ENCODE data around the gene BRD1. TPM values are rescaled to one million over a fixed set of nuclear protein-coding genes. Genes with fewer than 3 reads are reported as not detected.

BRD1 gene
- total and polyA plus RNA-seq, 9 of the 15 experiments (the other 6 are each of a cell fraction or from before 2014, with no cell fraction given): 0.42 to 17.6 (median 5.5) TPM

GRCh38 chr22:49792107-49792506, 35.6 kb downstream of the BRD1 start:
- no peaks in the 10 kb centered on the region for H3K9me3 ChIP-seq (replicated peaks; ENCODE audit: control insufficient read depth, insufficient read depth, low read depth, low read length)
- CTCF ChIA-PET (ENCODE audit: low intra/inter-chr PET ratio): no interaction called here
- intact Hi-C loops (cut with micrococcal nuclease) (no loop called here), in situ Hi-C loops (cut with MboI) (no loop called here)
- peaks cover 86% of the 10 kb centered on the region; the same call in 2 of the 3 replicates for H3K36me3 ChIP-seq (ENCODE audit: control insufficient read depth, insufficient read depth, low read length)
- DNase-seq (ENCODE audit: extremely low read depth in 1 of 4, low spot score in 3 of 4): no peak
- H3K4me2 ChIP-seq (ENCODE audit: insufficient read depth, low read length): no peak overlapping the region
- no TSS peak for BruUV-seq (replicated peaks)
- H3K79me2 ChIP-seq (ENCODE audit: control insufficient read depth, insufficient read depth, low read length): no peaks in the 10 kb centered on the region; the same call in 1 of the 3 replicates
- peaks cover 0 to 18% of the 10 kb centered on the region in 2 experiments; a peak in 2 of 5 replicates for H3K4me1 ChIP-seq (replicated peaks in 1 of 2; ENCODE audit: control insufficient read depth in 2 of 2, insufficient read depth in 2 of 2, low read length in 2 of 2)
- H3K9ac ChIP-seq (ENCODE audit: insufficient read depth in 1 of 2, low read depth in 2 of 2, low read length in 2 of 2): no peak overlapping the region
- H4K20me1 ChIP-seq (replicated peaks; ENCODE audit: control insufficient read depth, insufficient read depth, low read length): peaks cover 15% of the 10 kb centered on the region; the same call in 1 of the 2 replicates
- H3K27me3 ChIP-seq (ENCODE audit: control insufficient read depth in 2 of 2, insufficient read depth in 2 of 2, low read length in 2 of 2): no peaks in the 10 kb centered on the region
- no peak for FAIRE-seq
- no peak for ATAC-seq
- H3K27ac ChIP-seq (ENCODE audit: extremely low read depth, low read depth, low read length): no peak overlapping the region
- no peak overlapping the region for H2AFZ ChIP-seq (ENCODE audit: low read depth, low read length)
- H3K4me3 ChIP-seq: no peak overlapping the region
- no peaks in the 10 kb centered on the region for H3K9me1 ChIP-seq (ENCODE audit: control insufficient read depth, insufficient read depth, low read length)
- 90% methylated on average over 5 of the region's 10 CpGs for WGBS (ENCODE audit: insufficient coverage, low coverage, missing lambda C conversion rate)
- POLR2A ChIA-PET: interaction anchor here (1.1 to 1.2 kb wide), 2 partner anchors 9 to 14 kb away, joined by 3 read pairs; no protein-coding TSS in a partner anchor
- TF ChIP-seq GTF2F1 (IDR thresholded peaks at IDR 0.05; ENCODE audit: low read depth, low read length) (no peak), USF1 (CRISPR knock-in tag; IDR thresholded peaks at IDR 0.05) (no peak), ZNF717 (CRISPR knock-in tag; IDR thresholded peaks at IDR 0.05) (no peak), NEUROD1 (IDR thresholded peaks at IDR 0.05; ENCODE audit: borderline replicate concordance, low read depth, low read length, partially characterized antibody) (no peak), EGR1 (conservative IDR thresholded peaks at IDR 0.05) (no peak), ZZZ3 (IDR thresholded peaks at IDR 0.05) (no peak), GTF2A2 (tag; IDR thresholded peaks at IDR 0.05) (no peak), HDAC1 (IDR thresholded peaks at IDR 0.05) (no peak), ZNF707 (CRISPR knock-in tag; conservative IDR thresholded peaks at IDR 0.05) (no peak), NR2C1 (IDR thresholded peaks at IDR 0.05) (no peak), NR2C1 (tag; IDR thresholded peaks at IDR 0.05) (no peak), CHD1 (IDR thresholded peaks at IDR 0.05; ENCODE audit: low read length) (no peak), ATF2 (CRISPR knock-in tag; IDR thresholded peaks at IDR 0.05) (no peak)
- TF ChIP-seq, protein P1, sequence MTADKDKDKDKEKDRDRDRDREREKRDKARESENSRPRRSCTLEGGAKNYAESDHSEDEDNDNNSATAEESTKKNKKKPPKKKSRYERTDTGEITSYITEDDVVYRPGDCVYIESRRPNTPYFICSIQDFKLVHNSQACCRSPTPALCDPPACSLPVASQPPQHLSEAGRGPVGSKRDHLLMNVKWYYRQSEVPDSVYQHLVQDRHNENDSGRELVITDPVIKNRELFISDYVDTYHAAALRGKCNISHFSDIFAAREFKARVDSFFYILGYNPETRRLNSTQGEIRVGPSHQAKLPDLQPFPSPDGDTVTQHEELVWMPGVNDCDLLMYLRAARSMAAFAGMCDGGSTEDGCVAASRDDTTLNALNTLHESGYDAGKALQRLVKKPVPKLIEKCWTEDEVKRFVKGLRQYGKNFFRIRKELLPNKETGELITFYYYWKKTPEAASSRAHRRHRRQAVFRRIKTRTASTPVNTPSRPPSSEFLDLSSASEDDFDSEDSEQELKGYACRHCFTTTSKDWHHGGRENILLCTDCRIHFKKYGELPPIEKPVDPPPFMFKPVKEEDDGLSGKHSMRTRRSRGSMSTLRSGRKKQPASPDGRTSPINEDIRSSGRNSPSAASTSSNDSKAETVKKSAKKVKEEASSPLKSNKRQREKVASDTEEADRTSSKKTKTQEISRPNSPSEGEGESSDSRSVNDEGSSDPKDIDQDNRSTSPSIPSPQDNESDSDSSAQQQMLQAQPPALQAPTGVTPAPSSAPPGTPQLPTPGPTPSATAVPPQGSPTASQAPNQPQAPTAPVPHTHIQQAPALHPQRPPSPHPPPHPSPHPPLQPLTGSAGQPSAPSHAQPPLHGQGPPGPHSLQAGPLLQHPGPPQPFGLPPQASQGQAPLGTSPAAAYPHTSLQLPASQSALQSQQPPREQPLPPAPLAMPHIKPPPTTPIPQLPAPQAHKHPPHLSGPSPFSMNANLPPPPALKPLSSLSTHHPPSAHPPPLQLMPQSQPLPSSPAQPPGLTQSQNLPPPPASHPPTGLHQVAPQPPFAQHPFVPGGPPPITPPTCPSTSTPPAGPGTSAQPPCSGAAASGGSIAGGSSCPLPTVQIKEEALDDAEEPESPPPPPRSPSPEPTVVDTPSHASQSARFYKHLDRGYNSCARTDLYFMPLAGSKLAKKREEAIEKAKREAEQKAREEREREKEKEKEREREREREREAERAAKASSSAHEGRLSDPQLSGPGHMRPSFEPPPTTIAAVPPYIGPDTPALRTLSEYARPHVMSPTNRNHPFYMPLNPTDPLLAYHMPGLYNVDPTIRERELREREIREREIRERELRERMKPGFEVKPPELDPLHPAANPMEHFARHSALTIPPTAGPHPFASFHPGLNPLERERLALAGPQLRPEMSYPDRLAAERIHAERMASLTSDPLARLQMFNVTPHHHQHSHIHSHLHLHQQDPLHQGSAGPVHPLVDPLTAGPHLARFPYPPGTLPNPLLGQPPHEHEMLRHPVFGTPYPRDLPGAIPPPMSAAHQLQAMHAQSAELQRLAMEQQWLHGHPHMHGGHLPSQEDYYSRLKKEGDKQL (CRISPR knock-in tag; IDR thresholded peaks at IDR 0.05; ENCODE audit: borderline replicate concordance): no peak

Measured in K562 (cell line).